ENCODE measurements around the gene ANKRD63.
A peak's percentile ranks its signal among the peaks of the same experiment; 100 is the strongest.

ANKRD63 gene

DNA sequence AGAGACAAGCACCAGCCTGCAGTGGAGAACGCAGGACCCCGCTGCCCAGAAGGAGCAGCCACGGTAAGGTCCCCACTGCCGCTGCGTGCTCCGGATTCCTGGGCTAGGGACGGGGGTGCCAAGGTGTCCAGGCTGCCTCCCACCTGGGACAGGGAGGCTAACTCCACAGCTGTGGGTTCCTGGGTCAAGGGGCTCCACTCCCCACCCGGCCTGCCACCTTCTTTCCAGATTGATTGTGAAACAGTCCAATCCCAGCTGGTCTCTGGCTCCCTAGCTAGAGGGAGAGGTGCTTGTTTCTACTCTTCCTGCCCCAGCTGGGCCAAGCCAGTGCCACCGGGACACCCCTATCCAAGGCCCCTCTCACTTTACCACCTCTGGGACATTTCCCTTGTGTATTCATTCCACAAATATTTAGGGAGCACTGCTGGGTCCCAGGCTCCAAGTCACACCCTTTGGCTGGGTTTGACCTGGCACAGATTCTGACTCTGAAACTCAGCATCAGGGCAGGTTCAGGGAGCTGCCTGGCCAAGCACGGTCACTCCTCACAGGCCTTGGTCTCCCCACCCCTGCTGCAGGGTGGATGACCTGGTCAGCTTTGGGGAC lies 42.1 kb downstream of the ANKRD63 start:
- TF ChIP-seq, protein P1, sequence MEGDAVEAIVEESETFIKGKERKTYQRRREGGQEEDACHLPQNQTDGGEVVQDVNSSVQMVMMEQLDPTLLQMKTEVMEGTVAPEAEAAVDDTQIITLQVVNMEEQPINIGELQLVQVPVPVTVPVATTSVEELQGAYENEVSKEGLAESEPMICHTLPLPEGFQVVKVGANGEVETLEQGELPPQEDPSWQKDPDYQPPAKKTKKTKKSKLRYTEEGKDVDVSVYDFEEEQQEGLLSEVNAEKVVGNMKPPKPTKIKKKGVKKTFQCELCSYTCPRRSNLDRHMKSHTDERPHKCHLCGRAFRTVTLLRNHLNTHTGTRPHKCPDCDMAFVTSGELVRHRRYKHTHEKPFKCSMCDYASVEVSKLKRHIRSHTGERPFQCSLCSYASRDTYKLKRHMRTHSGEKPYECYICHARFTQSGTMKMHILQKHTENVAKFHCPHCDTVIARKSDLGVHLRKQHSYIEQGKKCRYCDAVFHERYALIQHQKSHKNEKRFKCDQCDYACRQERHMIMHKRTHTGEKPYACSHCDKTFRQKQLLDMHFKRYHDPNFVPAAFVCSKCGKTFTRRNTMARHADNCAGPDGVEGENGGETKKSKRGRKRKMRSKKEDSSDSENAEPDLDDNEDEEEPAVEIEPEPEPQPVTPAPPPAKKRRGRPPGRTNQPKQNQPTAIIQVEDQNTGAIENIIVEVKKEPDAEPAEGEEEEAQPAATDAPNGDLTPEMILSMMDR (IDR thresholded peaks at IDR 0.05; ENCODE audit: low read depth, low read length) = no peak
- no peaks in the 10 kb centered on the region for H3K9me3 ChIP-seq
- no peaks in the 10 kb centered on the region for H3K27me3 ChIP-seq
- H3K4me3 ChIP-seq (ENCODE audit: low read depth, low read length) = no peak overlapping the region
- no peak for DNase-seq
- no peaks in the 10 kb centered on the region for H3K36me3 ChIP-seq
- no peaks in the 10 kb centered on the region; the same call in 1 of the 2 replicates for H3K4me1 ChIP-seq

DNA sequence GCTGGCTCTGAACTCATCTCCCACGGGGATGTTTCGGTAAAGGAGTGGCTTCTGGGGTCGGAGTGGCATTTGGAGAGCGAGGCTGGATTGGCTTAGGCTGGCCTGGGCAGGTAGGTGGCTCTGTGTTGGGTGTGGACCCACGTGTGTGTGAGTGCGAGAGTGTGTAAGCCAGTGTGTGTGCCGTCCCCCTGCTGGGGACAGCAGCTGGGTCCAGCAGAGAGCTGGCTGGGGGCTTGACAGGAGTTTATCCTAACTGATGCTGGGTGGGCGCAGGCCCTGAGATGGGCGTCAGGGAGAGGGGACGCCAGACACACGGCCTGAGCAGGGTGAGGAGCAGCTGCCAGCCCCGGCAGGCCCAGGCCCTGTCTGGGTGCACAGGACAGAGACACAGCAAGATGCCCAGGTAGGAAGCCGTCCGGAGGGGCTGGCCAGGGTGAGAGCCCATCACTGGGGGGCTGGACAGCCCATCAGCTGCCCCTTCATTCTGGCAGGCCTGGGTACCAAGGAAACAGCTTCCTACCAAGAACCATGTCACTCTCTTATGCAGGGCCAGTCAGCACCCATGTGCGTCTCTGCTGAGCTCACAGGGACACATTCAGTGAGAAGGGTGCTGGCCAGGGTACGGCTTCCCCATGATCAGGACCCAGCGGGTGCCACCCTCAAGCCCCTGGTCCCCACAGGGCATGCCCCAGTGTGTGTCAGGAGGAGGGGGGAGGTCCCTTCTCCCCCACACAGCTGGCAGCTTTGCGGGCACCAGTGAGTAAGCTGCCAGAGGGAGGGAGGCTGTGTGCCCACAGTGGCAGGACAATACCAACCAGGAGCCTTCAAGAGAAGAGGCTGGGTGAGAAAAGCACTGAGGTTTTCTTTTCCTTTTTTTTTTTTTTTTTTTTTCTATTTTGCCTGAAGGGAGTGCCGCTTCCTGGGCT lies 42.9 kb downstream of the ANKRD63 start:
- Histone ChIP-seq H3K36me3 (no peaks in the 10 kb centered on the region), H3K4me1 (no peaks in the 10 kb centered on the region; the same call in 1 of the 2 replicates), H3K27me3 (no peaks in the 10 kb centered on the region), H3K9me3 (no peaks in the 10 kb centered on the region), H3K4me3 (ENCODE audit: low read depth, low read length) (no peak overlapping the region)
- TF ChIP-seq, protein P1 (IDR thresholded peaks at IDR 0.05; ENCODE audit: low read depth, low read length) = no peak
- no peak for DNase-seq

DNA sequence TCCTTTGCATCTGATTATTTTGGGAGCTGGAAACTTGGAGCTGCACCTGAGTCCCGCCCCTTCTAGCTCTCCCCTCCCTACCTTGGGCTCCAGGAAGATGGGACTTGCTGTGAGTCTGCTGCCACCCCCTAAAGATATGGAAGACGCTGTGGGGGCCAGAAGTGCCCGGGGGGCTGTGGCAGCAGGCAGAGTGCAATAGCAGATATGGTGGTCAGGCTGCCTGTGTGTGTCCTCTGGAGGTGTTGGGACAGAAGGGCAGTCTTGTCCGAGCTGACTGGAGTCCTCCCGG lies 43.5 kb downstream of the ANKRD63 start:
- H3K36me3 ChIP-seq = no peaks in the 10 kb centered on the region
- H3K27me3 ChIP-seq = no peaks in the 10 kb centered on the region
- DNase-seq = no peak
- TF ChIP-seq, protein P1 (IDR thresholded peaks at IDR 0.05; ENCODE audit: low read depth, low read length) = no peak
- H3K9me3 ChIP-seq = no peaks in the 10 kb centered on the region
- H3K4me3 ChIP-seq (ENCODE audit: low read depth, low read length) = peak overlapping the region; percentile 47
- no peaks in the 10 kb centered on the region; the same call in 1 of the 2 replicates for H3K4me1 ChIP-seq

DNA sequence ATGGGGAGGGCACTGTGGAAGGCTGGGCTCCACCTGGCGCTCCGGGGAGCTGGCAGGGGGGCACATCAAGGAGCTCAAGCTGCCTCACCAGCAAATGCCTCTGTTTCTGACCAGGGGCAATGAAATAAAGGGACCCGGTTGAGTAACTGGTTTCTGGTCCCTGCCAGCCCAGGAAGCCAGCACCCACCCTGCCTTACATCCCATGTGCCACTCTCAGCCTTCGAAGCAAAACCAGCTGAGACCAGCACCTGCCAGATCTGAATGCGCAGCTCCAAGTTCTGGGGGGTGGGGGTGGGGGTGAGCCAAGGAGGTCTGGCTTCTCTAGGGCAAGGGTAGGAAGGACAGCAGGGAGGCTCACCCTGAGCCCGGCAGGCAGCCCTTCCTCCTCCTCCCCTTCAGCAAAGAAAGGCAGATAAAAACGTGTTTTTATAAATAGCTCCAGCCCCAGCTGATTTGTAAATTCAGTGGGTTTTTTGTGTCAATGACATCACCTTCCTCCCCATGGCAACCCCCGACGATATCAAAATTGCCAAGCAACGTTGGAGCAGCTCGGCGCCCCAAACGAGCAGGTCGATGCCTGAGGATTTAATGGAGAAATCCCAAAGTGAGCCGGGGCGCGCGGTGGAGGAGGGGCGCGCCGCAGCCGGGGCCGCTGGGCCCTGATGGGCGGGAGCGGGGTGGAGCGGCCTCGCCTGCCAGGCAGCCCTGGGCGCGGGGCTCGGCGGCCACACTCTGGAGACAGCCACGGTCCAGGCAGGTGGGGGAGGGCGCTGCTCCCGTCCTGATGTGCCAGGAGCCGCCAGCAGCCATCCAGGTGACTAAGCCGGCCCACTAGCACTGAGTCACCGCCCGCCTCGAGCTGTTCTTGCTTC lies 44.1 kb downstream of the ANKRD63 start, which contains the start of gene PAK6:
Gene PAK6 (plus strand): TSS at position 532 of the 872 bp plus-strand sequence. CDS start 25,723 bp downstream, outside the sequence.
- no peaks in the 10 kb centered on the region for H3K27me3 ChIP-seq
- H3K4me3 ChIP-seq (ENCODE audit: low read depth, low read length) = peak within 1 kb of the TSS; percentile 47
- no peaks in the 10 kb centered on the region; the same call in 1 of the 2 replicates for H3K4me1 ChIP-seq
- peak; percentile 65 for DNase-seq
- no peaks in the 10 kb centered on the region for H3K36me3 ChIP-seq
- TF ChIP-seq, protein P1 (IDR thresholded peaks at IDR 0.05; ENCODE audit: low read depth, low read length) = no peak
- no peaks in the 10 kb centered on the region for H3K9me3 ChIP-seq

DNA sequence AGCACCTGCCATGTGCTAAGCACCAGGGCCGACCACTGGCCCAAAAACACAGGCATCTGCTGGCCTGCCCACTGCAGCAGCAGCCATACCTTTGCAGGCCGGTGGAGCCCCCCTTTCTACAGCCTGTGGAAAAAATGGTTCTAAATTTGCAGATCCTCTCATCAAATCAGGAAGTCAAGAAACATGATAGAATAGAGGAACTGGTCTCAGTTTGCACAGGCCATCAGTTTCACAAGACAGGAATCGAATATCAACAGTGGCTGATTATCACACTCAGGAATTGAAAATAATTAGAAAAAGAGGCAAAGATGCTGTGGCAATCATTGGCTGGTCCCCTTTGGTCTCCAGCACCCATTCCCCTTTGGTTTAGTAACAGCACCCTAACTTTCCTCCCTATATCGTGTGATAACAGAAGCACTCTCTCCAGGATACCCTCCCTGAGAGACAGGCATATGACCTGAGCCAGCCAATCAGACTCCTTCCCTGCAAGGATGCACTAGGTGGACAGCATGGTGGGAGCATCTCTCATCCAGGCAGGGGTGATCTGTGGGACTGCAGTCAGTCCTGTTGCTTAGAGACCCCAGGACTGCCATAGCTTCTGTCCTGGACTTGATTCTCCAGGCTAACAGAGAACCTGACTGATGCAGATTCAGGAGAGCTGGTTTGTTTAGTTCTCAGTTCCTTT lies 47.5 kb downstream of the ANKRD63 start:
- TF ChIP-seq, protein P1 (IDR thresholded peaks at IDR 0.05; ENCODE audit: low read depth, low read length) = no peak
- H3K4me1 ChIP-seq = no peaks in the 10 kb centered on the region; the same call in 1 of the 2 replicates
- no peaks in the 10 kb centered on the region for H3K27me3 ChIP-seq
- H3K9me3 ChIP-seq = no peaks in the 10 kb centered on the region
- DNase-seq = no peak
- H3K36me3 ChIP-seq = peaks cover 4% of the 10 kb centered on the region
- H3K4me3 ChIP-seq (ENCODE audit: low read depth, low read length) = no peak overlapping the region

Measured in BE2C (cell line).